ENCODE measurements around the gene PCSK7.

- no peak for TF ChIP-seq EZH2 (IDR thresholded peaks at IDR 0.05; ENCODE audit: low read length, unreplicated experiment)
- TF ChIP-seq, protein P1, sequence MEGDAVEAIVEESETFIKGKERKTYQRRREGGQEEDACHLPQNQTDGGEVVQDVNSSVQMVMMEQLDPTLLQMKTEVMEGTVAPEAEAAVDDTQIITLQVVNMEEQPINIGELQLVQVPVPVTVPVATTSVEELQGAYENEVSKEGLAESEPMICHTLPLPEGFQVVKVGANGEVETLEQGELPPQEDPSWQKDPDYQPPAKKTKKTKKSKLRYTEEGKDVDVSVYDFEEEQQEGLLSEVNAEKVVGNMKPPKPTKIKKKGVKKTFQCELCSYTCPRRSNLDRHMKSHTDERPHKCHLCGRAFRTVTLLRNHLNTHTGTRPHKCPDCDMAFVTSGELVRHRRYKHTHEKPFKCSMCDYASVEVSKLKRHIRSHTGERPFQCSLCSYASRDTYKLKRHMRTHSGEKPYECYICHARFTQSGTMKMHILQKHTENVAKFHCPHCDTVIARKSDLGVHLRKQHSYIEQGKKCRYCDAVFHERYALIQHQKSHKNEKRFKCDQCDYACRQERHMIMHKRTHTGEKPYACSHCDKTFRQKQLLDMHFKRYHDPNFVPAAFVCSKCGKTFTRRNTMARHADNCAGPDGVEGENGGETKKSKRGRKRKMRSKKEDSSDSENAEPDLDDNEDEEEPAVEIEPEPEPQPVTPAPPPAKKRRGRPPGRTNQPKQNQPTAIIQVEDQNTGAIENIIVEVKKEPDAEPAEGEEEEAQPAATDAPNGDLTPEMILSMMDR (conservative IDR thresholded peaks at IDR 0.05; ENCODE audit: low read depth, low read length), result no peak
These were observed 10.7 kb downstream of the PCSK7 start for GRCh38 chr11:117220999-117221774.
